SK-N-SH (cell line): ENCODE data around the gene SLC25A25. TPM values are rescaled to one million over a fixed set of nuclear protein-coding genes. Genes with fewer than 3 reads are reported as not detected.

Source experiments
- CTCF ChIA-PET: fragments of 300-600, 350-600 bp; formaldehyde crosslinking; extraction: SDS; loops from one replicate; lab custom pipeline; 2021; lab: Yijun Ruan, JAX
- POLR2A ChIA-PET: fragments of 350-600 bp; sonication (Branson Sonifier 250); formaldehyde crosslinking; extraction: SDS; loops from one replicate; lab custom pipeline; 2020; ENCODE audit warnings: antibody characterized with exemption, inconsistent platforms; lab: Yijun Ruan, JAX
- DNase-seq: peaks from one replicate; pipeline ENCODE4 v3.0.0; 2012
- H2AFZ ChIP-seq: fragments of 200-600 bp; sonication (generic); 2 replicates; pipeline ENCODE4 v1.8.1; 2016; ENCODE audit warnings: antibody characterized with exemption, mild to moderate bottlenecking, low read depth
- H3F3A ChIP-seq: fragments of 200-600 bp; sonication (generic); replicated peaks from 2 replicates; pipeline ENCODE3; 2016; ENCODE audit warnings: antibody characterized with exemption, mild to moderate bottlenecking; ENCODE audit not compliant: insufficient read depth
- H3K27ac ChIP-seq, 2 experiments: fragments of 200-500 bp in 1 of 2; fragments of 200-600 bp in 1 of 2; sonication (Bioruptor generic) in 1 of 2; sonication (generic), shearing (Covaris generic) in 1 of 2; 2 replicates each; pipeline versions ENCODE4 v1.5.1 to v1.6.1; 2014 to 2016; ENCODE audit warnings: low read depth in 2 of 2, inconsistent platforms in 1 of 2, low read length in 1 of 2, mild to moderate bottlenecking in 1 of 2, mixed read lengths in 1 of 2
- H3K27me3 ChIP-seq: fragments of 200-600 bp; sonication (generic), shearing (Covaris generic); 2 replicates; pipeline ENCODE4 v1.6.1; 2016; ENCODE audit warnings: mixed run types; ENCODE audit not compliant: insufficient read depth
- H3K36me3 ChIP-seq, 2 experiments: fragments of 200-500 bp in 1 of 2; fragments of 200-600 bp in 1 of 2; sonication (Bioruptor generic) in 1 of 2; sonication (generic) in 1 of 2; replicated peaks in 1 of 2; 2 replicates each; pipeline versions ENCODE3 to v1.5.1; 2014 to 2016; ENCODE audit warnings: low read length in 1 of 2, mild to moderate bottlenecking in 1 of 2; ENCODE audit not compliant: insufficient read depth in 2 of 2, control insufficient read depth in 1 of 2
- H3K4me1 ChIP-seq, 2 experiments: fragments of 200-500 bp in 1 of 2; fragments of 200-600 bp in 1 of 2; sonication (Bioruptor generic) in 1 of 2; sonication (generic), shearing (Covaris generic) in 1 of 2; 2 replicates each; pipeline versions ENCODE4 v1.5.1 to v1.6.1; 2014 to 2016; ENCODE audit warnings: low read depth in 1 of 2, low read length in 1 of 2, mixed run types in 1 of 2; ENCODE audit not compliant: insufficient read depth in 2 of 2, control insufficient read depth in 1 of 2
- H3K4me2 ChIP-seq: fragments of 200-600 bp; sonication (generic), shearing (Covaris generic); 2 replicates; pipeline ENCODE4 v1.6.1; 2017; ENCODE audit warnings: mixed run types
- H3K4me3 ChIP-seq, 2 experiments: fragments of 200-500 bp in 1 of 2; fragments of 200-600 bp in 1 of 2; sonication (Bioruptor generic) in 1 of 2; sonication (generic), shearing (Covaris generic) in 1 of 2; 2 replicates each; pipeline versions ENCODE4 v1.5.1 to v1.8.1; 2014 to 2016; ENCODE audit warnings: low read depth in 2 of 2, inconsistent platforms in 1 of 2, low read length in 1 of 2, mild to moderate bottlenecking in 1 of 2, mixed read lengths in 1 of 2, moderate library complexity in 1 of 2
- H3K79me2 ChIP-seq: fragments of 200-600 bp; sonication (generic); 2 replicates; pipeline ENCODE4 v1.8.1; 2017; ENCODE audit warnings: mild to moderate bottlenecking; ENCODE audit not compliant: insufficient read depth
- H3K9ac ChIP-seq: fragments of 200-600 bp; sonication (generic); 2 replicates; pipeline ENCODE4 v1.6.1; 2017; ENCODE audit warnings: mixed run types
- H3K9me2 ChIP-seq: fragments of 200-600 bp; sonication (generic); 2 replicates; pipeline ENCODE4 v1.6.1; 2017; ENCODE audit warnings: mixed run types
- H3K9me3 ChIP-seq: fragments of 200-600 bp; sonication (generic); 2 replicates; pipeline ENCODE4 v1.6.1; 2017; ENCODE audit warnings: mixed run types, mild to moderate bottlenecking, moderate library complexity
- H4K20me1 ChIP-seq: fragments of 200-600 bp; sonication (generic); 2 replicates; pipeline ENCODE4 v1.6.1; 2017; ENCODE audit warnings: mild to moderate bottlenecking, mixed run types; ENCODE audit not compliant: insufficient read depth
- CHD2 ChIP-seq: fragments of 150-350 bp; IDR thresholded peaks from 2 replicates; pipeline ENCODE4 v1.6.1; 2018; ENCODE audit warnings: low read length; ENCODE audit not compliant: partially characterized antibody
- CTCF ChIP-seq: fragments of 200-600 bp; sonication (generic); IDR thresholded peaks from 2 replicates; pipeline ENCODE4 v1.6.1; 2017; ENCODE audit warnings: antibody characterized with exemption, mild to moderate bottlenecking, moderate library complexity
- ELF1 ChIP-seq: IDR thresholded peaks from 2 replicates; pipeline ENCODE4 v1.4.0; 2012
- EP300 ChIP-seq, 2 experiments: IDR thresholded peaks; 2 replicates each; pipeline versions ENCODE4 v1.4.0 to v1.6.1; 2012; ENCODE audit warnings: borderline replicate concordance in 1 of 2, low read depth in 1 of 2, low read length in 1 of 2
- FOSL2 ChIP-seq: IDR thresholded peaks from 2 replicates; pipeline ENCODE4 v1.4.0; 2012; ENCODE audit warnings: low read depth, mild to moderate bottlenecking, moderate library complexity, borderline replicate concordance
- FOXJ3 ChIP-seq: sonication (generic); formaldehyde crosslinking; IDR thresholded peaks from 2 replicates; pipeline ENCODE4 v1.5.1; 2020; ENCODE audit warnings: mild to moderate bottlenecking, missing genetic modification reagents
- GABPA ChIP-seq: IDR thresholded peaks from 2 replicates; pipeline ENCODE4 v1.4.0; 2012; ENCODE audit warnings: low read depth, mild to moderate bottlenecking
- GATA2 ChIP-seq: sonication (generic); formaldehyde crosslinking; IDR thresholded peaks from 2 replicates; pipeline ENCODE4 v1.5.0; 2020; ENCODE audit warnings: mild to moderate bottlenecking, missing genetic modification reagents
- IRF3 ChIP-seq: fragments of 150-350 bp; IDR thresholded peaks from 2 replicates; pipeline ENCODE4 v1.6.1; 2016; ENCODE audit warnings: mild to moderate bottlenecking, low read depth, low read length
- JUND ChIP-seq: IDR thresholded peaks from 2 replicates; pipeline ENCODE4 v1.4.0; 2012
- MEF2A ChIP-seq: IDR thresholded peaks from 2 replicates; pipeline ENCODE4 v1.4.0; 2012; ENCODE audit warnings: low read depth, borderline replicate concordance
- NFIC ChIP-seq: IDR thresholded peaks from 2 replicates; pipeline ENCODE4 v1.4.0; 2012; ENCODE audit warnings: borderline replicate concordance
- NRF1 ChIP-seq: IDR thresholded peaks from 2 replicates; pipeline ENCODE4 v1.6.1; 2012; ENCODE audit warnings: low read depth, mild to moderate bottlenecking, low read length
- POLR2AphosphoS5 ChIP-seq: IDR thresholded peaks from 2 replicates; pipeline ENCODE4 v1.6.1; 2012; ENCODE audit warnings: low read depth, low read length
- RCOR1 ChIP-seq: fragments of 150-350 bp; IDR thresholded peaks from 2 replicates; pipeline ENCODE4 v1.6.1; 2017; ENCODE audit warnings: antibody characterized with exemption, low read length
- REST ChIP-seq: IDR thresholded peaks from 2 replicates; pipeline ENCODE4 v1.6.1; 2012; ENCODE audit warnings: mild to moderate bottlenecking, low read depth, low read length, moderate library complexity
- RXRA ChIP-seq: IDR thresholded peaks from 2 replicates; pipeline ENCODE4 v1.4.0; 2012; ENCODE audit warnings: low read depth, mild to moderate bottlenecking, borderline replicate concordance
- SIN3A ChIP-seq: IDR thresholded peaks from 2 replicates; pipeline ENCODE4 v1.6.1; 2012; ENCODE audit warnings: low read depth, mild to moderate bottlenecking, low read length, moderate library complexity, borderline replicate concordance
- TAF1 ChIP-seq: IDR thresholded peaks from 2 replicates; pipeline ENCODE4 v1.6.1; 2012; ENCODE audit warnings: low read depth, mild to moderate bottlenecking, low read length, moderate library complexity, borderline replicate concordance
- USF2 ChIP-seq: fragments of 150-350 bp; IDR thresholded peaks from 2 replicates; pipeline ENCODE4 v1.6.1; 2017; ENCODE audit warnings: antibody characterized with exemption, low read length, low read depth, borderline replicate concordance
- YY1 ChIP-seq: IDR thresholded peaks from 2 replicates; pipeline ENCODE4 v1.4.0; 2012; ENCODE audit warnings: low read depth, mild to moderate bottlenecking
- ZBTB33 ChIP-seq: IDR thresholded peaks from 2 replicates; pipeline ENCODE4 v1.4.0; 2012; ENCODE audit warnings: low read depth, borderline replicate concordance
- WGBS: methylation state at CpG from one replicate; pipeline ENCODE4 v1.1.6; 2017; ENCODE audit warnings: low lambda C conversion rate; 5-methylcytosine and 5-hydroxymethylcytosine counted together
- polyA plus RNA-seq, 3 experiments: library from polyadenylated mRNA; depleted of rRNA; stranded (reverse); fragments of >200 nt; gene quantifications; 2 replicates each; pipeline ENCODE4 v1.2.3, GENCODE V29; 2012

Gene SLC25A25
- polyA plus RNA-seq, 1 of the 3 experiments (the other 2 are of a cell fraction): 12.1 TPM

- TF ChIP-seq EP300 (IDR thresholded peaks at IDR 0.05; ENCODE audit: borderline replicate concordance in 1 of 2, low read depth in 1 of 2, low read length in 1 of 2): no peak
- TF ChIP-seq SIN3A: peak; percentile 35; the same call in 1 of the 2 replicates
- TF ChIP-seq FOXJ3 (CRISPR knock-in tag): no peak
- TF ChIP-seq POLR2AphosphoS5: 0 out of 2 replicates have a peak, but pooled peaks have one; percentile 19
- TF ChIP-seq YY1: no peak
- TF ChIP-seq GATA2: no peak
- no peak for TF ChIP-seq JUND
- peak; percentile 57 for TF ChIP-seq IRF3
- no peak for TF ChIP-seq NFIC
- no peak for TF ChIP-seq NRF1
These were observed 23.1 kb downstream of the SLC25A25 start (continued) for GRCh38 chr9:128091144-128091543.

- Histone ChIP-seq H3K27me3 (no peaks in the 10 kb centered on the region), H3K4me2 (peak overlapping the region; percentile 92), H3K79me2 (peaks cover 88% of the 10 kb centered on the region), H4K20me1 (no peaks in the 10 kb centered on the region), H2AFZ (no peak overlapping the region), H3K4me3 (peak overlapping the region; percentile 48 to 63), H3K9ac (peak overlapping the region; percentile 67), H3K9me2 (no peaks in the 10 kb centered on the region), H3K9me3 (no peaks in the 10 kb centered on the region), H3F3A (peaks cover 29% of the 10 kb centered on the region), H3K27ac (peak overlapping the region; percentile 85 to 96; a peak in 3 of 4 replicates), H3K4me1 (peaks cover 39 to 40% of the 10 kb centered on the region in 2 experiments), H3K36me3 (peaks cover 0 to under 1% of the 10 kb centered on the region in 2 experiments)
- CTCF ChIA-PET: interaction anchor here (1.6 to 18.8 kb wide), 5 partner anchors 24 to 149 kb away, joined by 3 to 246 read pairs (median 5); no protein-coding TSS in a partner anchor
- POLR2A ChIA-PET: interaction anchor here (0.8 to 1.1 kb wide), 5 partner anchors 9 to 170 kb away, joined by 3 to 4 read pairs (median 3); no protein-coding TSS in a partner anchor
- DNase-seq: no peak
- WGBS: 45% methylated on average over 10 of the region's 13 CpGs
- TF ChIP-seq SIN3A: no peak
- no peak for TF ChIP-seq FOSL2
- no peak for TF ChIP-seq ZBTB33
- TF ChIP-seq TAF1: no peak
- no peak for TF ChIP-seq RCOR1
- TF ChIP-seq REST: no peak
- no peak for TF ChIP-seq USF2
- no peak for TF ChIP-seq MEF2A
- no peak for TF ChIP-seq ELF1
- TF ChIP-seq FOXJ3 (CRISPR knock-in tag): no peak
- no peak for TF ChIP-seq GABPA
- no peak for TF ChIP-seq NRF1
- no peak for TF ChIP-seq RXRA
- no peak for TF ChIP-seq CHD2
- TF ChIP-seq CTCF: no peak
- TF ChIP-seq EP300 (IDR thresholded peaks at IDR 0.05; ENCODE audit: borderline replicate concordance in 1 of 2, low read depth in 1 of 2, low read length in 1 of 2): no peak
These were observed 23.5 kb downstream of the SLC25A25 start for GRCh38 chr9:128091571-128091970.
